HG03571 (cell line): ENCODE measurements around the gene ENO3.

Experiments used
- ATAC-seq: cut with Tn5 transposase; IDR thresholded peaks from one replicate; pipeline ENCODE4 v1.9.1; 2021; ENCODE audit not compliant: unreplicated experiment

The ENO3 gene

GRCh38 chr17:4949321-4950074 lies 1.4 kb upstream of the ENO3 start:
- no peak for ATAC-seq

DNA sequence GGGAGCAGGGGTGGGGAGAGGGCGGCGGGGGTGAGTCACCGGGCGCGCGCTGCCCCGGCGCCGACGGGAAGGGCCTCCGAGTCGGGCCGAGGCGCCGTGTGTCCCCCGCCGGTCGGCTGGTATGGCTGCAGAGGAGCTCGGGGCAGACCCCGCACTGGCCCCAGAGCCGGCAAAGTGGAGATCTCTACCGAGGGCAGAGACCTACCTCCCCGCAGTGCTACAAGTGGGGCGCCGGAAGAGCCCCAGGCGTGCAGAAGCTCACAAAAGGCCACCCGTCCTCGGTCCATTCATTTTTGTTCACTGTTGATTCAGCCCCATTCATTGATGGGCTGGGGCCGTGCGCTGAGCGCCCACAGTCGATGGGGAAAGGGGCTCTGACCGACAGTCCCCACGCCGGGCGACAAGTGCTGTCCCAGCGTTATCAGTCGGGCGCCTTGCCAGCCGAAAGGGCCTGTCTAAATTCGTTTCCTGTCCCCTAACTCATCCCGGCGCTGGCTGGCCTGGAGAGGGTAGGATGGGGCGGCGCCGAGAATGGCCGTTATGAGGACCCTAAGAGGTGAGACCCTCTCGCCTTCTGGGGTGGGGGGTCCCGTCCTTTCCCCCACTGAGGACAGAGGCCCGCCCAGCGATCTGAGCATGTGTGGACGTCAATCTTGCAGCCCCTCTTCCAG lies 709 bp upstream of the ENO3 start:
- no peak for ATAC-seq

DNA sequence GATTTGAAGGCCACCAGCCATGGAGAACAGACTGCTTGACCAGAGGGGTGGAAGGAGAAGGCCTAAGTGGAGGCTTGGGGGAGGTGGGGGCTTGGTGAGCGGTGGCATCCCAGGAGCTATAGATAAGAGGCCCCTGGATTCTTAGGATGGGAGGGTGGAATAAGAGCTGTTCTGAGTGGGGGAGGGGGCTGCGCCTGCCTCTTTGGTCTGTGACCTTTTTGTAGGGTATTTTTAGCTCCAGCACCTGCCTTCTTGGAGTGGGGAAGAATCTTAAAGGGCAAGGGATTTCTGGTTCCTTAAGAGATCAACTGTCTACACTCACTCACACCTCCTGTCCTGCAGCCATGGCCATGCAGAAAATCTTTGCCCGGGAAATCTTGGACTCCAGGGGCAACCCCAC lies 567 bp downstream of the ENO3 start:
- ATAC-seq, result no peak

GRCh38 chr17:4953451-4953961 lies 2.6 kb downstream of the ENO3 start:
- ATAC-seq, result no peak

GRCh38 chr17:4955091-4955490 lies 4.2 kb downstream of the ENO3 start:
- no peak for ATAC-seq

DNA sequence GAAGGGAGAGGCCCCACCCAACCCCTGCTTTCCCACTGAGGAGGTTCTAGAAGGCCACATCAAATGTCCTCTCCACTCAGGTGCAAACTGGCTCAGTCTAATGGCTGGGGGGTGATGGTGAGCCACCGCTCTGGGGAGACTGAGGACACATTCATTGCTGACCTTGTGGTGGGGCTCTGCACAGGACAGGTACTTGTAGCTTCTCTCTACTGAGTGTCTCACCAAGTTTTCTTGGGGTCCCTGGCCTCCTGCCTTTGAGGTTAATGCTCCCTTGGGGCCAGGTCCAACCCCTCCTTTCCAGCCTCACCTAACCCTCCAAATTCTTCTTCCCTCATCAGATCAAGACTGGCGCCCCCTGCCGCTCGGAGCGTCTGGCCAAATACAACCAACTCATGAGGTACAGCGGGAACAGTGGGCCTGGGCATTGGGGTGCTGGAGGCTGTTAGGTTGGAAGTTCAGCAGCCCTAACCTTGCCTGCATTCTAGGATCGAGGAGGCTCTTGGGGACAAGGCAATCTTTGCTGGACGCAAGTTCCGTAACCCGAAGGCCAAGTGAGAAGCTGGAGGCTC lies 5.7 kb downstream of the ENO3 start:
- ATAC-seq, result no peak

DNA sequence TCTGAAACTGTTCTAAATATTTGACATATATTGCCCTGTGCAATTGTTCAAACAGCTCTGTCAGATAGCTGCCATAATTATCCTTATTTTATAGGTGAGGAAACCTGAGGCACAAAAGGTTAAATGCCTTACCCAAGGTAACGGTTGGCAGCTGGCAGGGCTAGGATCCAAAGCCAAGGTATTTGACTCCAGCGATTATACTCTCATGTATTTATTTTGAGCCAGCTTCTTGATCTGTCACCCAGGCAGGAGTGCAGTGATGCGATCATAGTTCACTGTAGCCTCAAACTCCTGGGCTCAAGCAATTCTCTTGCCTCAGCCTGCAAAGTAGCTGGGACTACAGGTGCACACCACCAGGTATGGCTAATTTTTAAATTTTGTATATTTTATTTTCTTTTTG lies 7.2 kb downstream of the ENO3 start:
- no peak for ATAC-seq

GRCh38 chr17:4959261-4959965 lies 8.5 kb downstream of the ENO3 start:
- no peak for ATAC-seq

GRCh38 chr17:4960279-4960922 lies 9.5 kb downstream of the ENO3 start:
- ATAC-seq, result no peak

DNA sequence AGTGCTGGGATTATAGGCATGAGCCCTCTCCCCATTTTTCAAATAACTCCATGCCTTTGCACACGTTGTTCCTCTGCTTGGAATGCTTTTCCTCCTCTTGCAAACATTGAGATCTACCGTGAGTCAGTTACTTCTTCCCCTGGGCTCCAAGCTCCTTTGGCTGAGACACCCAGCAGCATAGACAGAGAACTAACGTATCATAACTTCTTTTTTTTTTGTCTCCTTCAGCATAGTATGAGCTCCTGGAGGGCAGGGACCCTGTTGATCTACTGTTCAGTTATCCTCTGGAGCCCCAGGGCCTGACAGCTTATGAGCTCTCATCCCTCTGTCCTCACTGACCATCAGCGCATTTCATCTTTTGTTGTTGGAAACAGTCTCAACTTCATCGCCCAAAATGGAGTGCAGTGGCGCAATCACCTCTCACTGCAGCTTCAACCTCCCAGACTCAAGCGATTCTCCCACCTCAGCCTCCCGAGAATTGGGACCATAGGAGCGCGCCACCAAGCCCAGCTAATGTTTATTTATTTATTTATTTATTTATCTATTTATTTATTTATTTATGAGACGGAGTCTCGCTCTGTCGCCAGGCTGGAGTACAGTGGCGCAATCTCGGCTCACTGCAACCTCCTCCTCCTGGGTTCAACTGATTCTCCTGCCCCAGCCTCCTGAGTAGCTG lies 14.5 kb downstream of the ENO3 start:
- no peak for ATAC-seq

- peak; percentile 81 for ATAC-seq
Measured at GRCh38 chr17:4966844-4967538, 16.1 kb downstream of the ENO3 start.

DNA sequence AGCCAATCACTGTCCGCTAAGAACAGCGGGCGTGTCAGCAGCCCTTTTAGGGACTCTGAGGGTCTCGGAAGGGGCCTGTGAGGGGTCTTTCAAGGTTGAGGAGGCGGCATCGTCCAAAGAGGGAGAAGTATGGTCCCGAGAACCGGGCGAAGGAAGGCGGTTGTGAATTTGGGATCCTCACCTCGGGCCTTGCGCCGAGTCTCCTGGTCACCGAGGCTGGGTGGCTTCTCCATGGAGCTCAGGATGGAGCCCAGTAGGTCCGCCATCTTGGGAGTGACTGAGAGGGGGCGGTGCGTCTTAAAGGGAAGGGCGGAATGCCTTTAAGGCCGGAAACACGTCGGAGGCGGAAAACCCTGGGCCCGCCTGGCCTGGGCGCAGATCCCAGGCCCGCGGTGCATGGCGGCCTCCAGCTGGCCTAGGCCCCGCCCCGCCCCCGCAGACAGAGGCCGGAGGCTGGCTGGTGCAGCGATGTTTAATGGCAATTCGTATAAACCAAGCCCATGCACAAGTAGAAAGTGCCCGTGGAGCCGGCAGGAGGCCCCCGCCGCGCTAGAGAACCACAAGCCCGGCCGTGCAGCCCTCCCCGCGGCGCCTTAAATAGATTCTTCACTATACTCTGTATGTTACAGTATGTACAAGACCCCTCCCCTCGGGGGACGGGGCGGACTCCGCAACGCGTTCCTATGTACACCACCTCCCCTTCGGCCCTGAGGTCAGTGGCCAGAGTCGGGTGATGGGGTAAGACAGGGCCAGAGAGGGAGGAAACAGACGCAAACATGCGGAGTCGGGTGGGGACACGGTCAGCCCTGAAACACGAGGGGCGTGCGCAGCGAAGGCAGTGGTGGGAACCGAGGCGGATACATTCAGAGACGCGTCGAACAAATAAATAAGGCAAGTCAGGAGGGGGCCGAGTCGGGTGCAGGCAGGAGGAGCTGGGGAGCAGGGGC lies 16.9 kb downstream of the ENO3 start, which contains the start of gene SPAG7:
Gene SPAG7 (minus strand): TSS at position 279 of the 947 bp plus-strand sequence. CDS start 13 bp downstream, at position 266.
- ATAC-seq, result peak; percentile 44

DNA sequence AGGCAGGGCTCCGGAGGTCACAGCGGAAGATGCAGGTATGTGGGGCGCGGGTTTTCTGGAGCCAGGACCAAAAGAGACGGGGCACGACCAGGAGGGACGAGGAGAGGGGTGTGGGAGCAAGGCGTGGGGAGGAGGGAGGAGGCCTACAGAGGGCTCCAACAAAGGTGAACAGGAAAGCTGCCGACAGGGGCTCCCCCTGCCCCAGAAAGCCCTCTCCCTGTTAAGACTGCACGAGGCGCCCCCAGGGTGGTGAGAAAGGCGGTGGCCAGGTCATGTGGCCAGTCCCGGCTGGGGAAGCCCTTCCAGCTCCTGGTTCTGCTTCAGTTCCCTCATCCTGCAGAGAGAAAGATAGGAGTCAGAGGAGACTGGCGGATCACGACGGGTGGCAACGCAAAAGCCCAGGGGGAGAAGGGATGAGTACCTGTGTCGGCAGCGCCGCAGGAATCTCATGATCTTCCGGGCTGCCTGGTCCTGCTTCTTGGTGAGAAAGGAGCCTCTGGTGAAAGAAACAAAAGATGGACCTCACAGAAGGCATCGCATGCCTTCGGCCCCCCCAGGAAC lies 17.6 kb downstream of the ENO3 start:
- no peak for ATAC-seq

DNA sequence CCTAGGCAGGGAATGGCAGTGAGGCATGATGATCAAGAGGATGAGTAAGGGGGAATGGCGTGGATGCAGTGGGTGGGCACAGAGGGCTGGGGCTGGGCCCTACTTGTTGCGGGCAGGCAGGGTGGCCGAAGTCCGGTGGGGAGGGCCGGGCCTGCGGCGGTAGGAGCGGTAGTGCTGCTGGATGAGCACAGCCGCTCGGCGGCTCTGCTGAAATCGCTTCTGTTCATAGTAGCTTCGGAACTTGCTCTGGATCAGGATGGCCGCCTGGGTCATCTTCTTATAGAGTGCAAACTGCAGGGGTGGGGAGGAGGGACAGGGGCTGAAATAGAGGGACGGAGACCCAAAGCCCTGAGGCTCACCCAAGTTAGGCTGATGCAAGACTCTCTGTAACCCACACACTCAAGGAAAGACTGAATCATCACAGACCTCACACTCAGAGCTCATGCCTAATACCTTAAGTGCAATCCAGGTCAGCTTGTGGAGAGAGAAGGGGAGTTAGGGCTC lies 18.2 kb downstream of the ENO3 start:
- ATAC-seq, result no peak

DNA sequence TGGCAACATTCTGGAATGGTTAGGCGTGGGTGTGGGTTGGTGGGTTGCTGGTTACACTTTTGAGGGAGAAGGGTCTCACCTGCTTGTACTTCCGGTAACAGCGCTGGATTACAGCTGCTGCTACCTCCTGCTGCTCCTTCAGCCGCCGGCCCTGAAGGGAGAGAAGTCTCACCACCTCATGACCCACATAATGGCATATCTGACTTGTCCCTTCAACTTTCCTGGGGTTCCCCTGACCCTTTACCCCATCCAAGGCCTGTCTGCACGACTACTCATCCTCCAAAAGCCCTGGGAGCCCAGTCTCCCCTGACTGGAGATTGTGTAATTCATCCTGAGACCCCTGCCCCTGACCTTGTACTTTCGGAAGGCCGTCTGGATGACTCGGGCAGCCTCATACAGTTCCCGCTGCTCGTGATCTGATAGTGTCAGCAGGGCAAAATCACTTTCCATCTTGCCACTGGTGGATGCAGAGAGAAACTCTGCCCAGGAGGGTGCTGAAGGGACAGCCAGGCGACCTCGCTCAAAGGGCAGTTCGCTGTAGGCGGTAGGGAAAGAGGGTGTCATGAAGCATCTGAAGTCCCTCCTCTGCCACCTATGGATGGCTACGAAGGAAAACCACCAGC lies 18.7 kb downstream of the ENO3 start:
- no peak for ATAC-seq

DNA sequence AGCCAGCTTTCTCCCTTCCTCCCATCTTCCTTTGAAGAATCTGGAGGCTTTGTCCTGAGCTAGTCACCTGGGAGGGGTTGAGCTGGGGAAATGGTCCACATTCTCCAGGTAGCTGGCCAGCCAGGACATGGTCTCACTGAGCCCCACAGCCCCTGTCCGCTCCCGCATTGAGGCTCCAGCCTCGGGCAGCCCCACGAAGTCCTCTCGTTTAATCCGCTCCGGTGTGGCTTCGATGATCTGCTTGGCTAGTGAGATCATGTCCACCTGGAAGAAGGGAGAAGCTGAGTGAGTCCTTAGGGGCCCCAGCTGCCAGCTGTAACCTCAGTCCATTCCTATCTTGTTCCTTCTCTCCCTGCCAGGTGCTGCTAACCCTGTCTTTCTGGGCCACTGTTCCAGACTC lies 19.4 kb downstream of the ENO3 start:
- ATAC-seq, result no peak

DNA sequence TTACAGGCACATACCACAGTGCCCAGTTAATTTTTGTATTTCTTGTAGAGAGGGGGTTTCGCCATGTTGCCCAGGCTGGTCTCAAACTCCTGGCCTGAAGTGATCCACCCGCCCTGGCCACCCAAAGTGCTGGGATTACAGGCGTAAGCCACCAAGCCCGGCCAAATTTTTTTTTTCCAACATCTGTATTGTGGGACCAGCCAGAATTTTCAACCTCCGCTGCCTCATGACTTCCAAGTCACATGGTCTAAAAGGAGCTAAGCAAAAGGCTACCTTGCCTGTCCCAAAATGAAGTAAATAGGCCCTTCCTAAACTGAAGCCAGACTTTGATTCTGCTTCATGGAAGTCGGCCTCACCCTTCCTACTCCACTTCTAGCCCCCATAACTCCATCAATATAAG lies 20.9 kb downstream of the ENO3 start:
- ATAC-seq, result no peak

DNA sequence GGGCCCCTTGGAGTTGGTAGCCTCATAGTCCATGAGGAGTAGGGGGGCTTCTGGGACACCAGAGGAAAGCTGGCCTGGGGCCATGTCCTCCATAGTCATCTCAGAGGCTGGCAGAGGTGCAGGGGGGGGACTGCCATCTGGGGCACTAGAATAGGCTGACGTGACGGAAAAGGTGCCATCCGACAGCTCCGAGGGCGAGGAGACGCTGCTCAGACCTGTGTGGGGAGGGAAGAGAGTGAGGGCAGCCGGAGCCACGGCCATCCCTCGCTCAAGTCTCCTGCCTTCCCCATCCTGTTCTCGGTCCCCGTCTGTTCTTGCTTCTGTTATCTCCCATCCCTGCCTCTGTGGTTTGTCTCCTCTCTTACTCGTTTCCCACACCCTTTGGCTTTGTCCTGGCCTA lies 21.4 kb downstream of the ENO3 start:
- ATAC-seq, result no peak
